ENCODE measurements around the gene GLI1. TPM values are rescaled to one million over a fixed set of nuclear protein-coding genes. Genes with fewer than 3 reads are reported as not detected.
A peak's percentile ranks its signal among the peaks of the same experiment; 100 is the strongest.

Gene GLI1
- total and polyA plus RNA-seq, 4 donors: 0.74 to 5.7 (median 2.1) TPM

DNA sequence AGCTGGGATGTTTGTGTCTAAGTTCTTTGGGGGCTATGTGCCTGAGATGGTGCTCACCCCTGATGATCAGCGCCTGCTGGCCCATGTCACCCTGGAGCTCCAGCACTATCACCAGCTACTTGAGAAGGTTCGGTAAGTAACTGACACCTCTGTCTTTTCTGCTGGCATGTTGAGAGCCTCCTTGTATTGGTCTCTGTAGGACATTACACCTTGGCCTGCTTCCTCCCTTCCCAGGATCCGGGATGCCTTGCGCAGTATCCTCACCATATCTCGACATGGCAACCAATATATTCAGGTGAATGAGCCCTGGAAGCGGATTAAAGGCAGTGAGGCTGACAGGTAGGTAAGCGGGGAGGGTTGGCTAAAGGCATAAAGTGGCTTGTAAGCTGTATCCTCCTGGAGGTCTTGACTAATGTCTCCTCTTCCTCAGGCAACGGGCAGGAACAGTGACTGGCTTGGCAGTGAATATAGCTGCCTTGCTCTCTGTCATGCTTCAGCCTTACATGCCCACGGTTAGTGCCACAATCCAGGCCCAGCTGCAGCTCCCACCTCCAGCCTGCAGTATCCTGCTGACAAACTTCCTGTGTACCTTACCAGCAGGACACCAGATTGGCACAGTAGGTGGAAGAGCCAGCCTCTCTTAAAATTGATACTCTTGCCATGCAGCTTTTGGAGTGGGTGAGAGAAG is 55.3 kb downstream of the GLI1 start:
- H3K36me3 ChIP-seq (ENCODE audit: control insufficient read depth in 4 of 4, insufficient read depth in 4 of 4, low read length in 4 of 4): peaks cover 25 to 51% (median 38%) of the 10 kb centered on the region in 4 donors
- H3K27me3 ChIP-seq (ENCODE audit: control insufficient read depth in 3 of 3, insufficient read depth in 3 of 3, low read length in 2 of 3): no peaks in the 10 kb centered on the region
- WGBS, 2 donors: 87 to 90% methylated on average over 9 of the region's 9 CpGs
- H3K9me3 ChIP-seq (ENCODE audit: control insufficient read depth in 4 of 4, insufficient read depth in 3 of 4, low read length in 3 of 4): no peaks in the 10 kb centered on the region
- TF ChIP-seq, protein P1, sequence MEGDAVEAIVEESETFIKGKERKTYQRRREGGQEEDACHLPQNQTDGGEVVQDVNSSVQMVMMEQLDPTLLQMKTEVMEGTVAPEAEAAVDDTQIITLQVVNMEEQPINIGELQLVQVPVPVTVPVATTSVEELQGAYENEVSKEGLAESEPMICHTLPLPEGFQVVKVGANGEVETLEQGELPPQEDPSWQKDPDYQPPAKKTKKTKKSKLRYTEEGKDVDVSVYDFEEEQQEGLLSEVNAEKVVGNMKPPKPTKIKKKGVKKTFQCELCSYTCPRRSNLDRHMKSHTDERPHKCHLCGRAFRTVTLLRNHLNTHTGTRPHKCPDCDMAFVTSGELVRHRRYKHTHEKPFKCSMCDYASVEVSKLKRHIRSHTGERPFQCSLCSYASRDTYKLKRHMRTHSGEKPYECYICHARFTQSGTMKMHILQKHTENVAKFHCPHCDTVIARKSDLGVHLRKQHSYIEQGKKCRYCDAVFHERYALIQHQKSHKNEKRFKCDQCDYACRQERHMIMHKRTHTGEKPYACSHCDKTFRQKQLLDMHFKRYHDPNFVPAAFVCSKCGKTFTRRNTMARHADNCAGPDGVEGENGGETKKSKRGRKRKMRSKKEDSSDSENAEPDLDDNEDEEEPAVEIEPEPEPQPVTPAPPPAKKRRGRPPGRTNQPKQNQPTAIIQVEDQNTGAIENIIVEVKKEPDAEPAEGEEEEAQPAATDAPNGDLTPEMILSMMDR (IDR thresholded peaks at IDR 0.05; ENCODE audit: control extremely low read depth, extremely low read depth): no peak
- no peak for DNase-seq
- H3K9ac ChIP-seq (ENCODE audit: insufficient read depth in 1 of 2, low read length in 2 of 2): no peak overlapping the region
- H3K4me1 ChIP-seq (ENCODE audit: control insufficient read depth in 5 of 5, insufficient read depth in 5 of 5, low read length in 5 of 5): peaks cover 4 to 19% (median 12%) of the 10 kb centered on the region in 5 donors
- no peak overlapping the region for H3K4me3 ChIP-seq
- H3K27ac ChIP-seq (ENCODE audit: low read depth in 1 of 2, low read length in 1 of 2): peak overlapping the region in 1 of 2 donors; percentile 17
- ATAC-seq (ENCODE audit: insufficient read depth, low FRiP score): no peak

DNA sequence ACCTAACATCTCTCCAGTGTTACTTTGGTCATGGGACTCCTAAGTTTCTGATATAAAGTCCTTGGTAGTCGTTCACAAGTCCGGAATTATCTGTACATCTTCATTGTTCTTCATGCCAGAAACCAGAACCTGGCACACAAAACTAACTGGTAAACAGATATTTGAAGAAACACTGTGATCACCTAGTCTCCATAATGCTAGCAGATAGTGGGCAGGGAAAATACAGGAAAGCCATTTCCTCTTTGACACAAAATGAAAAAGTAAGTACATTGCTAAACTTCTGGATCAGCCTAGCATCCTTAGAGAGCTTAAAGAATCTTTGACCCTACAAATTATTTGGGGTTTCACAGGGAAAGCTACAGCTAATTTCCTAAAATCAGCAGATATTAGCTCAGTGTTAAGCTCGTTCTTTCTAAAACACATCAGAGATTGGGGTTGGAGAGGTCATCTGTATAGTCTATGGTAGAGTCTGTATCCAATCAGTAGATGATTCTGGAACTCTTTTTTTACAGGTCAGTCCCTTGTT is 55.9 kb downstream of the GLI1 start:
- no peak overlapping the region for H3K9ac ChIP-seq (ENCODE audit: insufficient read depth in 1 of 2, low read length in 2 of 2)
- WGBS, 2 donors: 75 to 88% methylated on average over 3 of the region's 3 CpGs
- TF ChIP-seq, protein P1 (IDR thresholded peaks at IDR 0.05; ENCODE audit: control extremely low read depth, extremely low read depth): no peak
- H3K36me3 ChIP-seq (ENCODE audit: control insufficient read depth in 4 of 4, insufficient read depth in 4 of 4, low read length in 4 of 4): peaks cover 25 to 50% (median 35%) of the 10 kb centered on the region in 4 donors
- H3K27me3 ChIP-seq (ENCODE audit: control insufficient read depth in 3 of 3, insufficient read depth in 3 of 3, low read length in 2 of 3): no peaks in the 10 kb centered on the region
- no peaks in the 10 kb centered on the region for H3K9me3 ChIP-seq (ENCODE audit: control insufficient read depth in 4 of 4, insufficient read depth in 3 of 4, low read length in 3 of 4)
- no peak for ATAC-seq (ENCODE audit: insufficient read depth, low FRiP score)
- DNase-seq: no peak
- H3K4me3 ChIP-seq: no peak overlapping the region
- peaks cover 4 to 20% (median 12%) of the 10 kb centered on the region in 5 donors for H3K4me1 ChIP-seq (ENCODE audit: control insufficient read depth in 5 of 5, insufficient read depth in 5 of 5, low read length in 5 of 5)
- H3K27ac ChIP-seq (ENCODE audit: low read depth in 1 of 2, low read length in 1 of 2): no peak overlapping the region

DNA sequence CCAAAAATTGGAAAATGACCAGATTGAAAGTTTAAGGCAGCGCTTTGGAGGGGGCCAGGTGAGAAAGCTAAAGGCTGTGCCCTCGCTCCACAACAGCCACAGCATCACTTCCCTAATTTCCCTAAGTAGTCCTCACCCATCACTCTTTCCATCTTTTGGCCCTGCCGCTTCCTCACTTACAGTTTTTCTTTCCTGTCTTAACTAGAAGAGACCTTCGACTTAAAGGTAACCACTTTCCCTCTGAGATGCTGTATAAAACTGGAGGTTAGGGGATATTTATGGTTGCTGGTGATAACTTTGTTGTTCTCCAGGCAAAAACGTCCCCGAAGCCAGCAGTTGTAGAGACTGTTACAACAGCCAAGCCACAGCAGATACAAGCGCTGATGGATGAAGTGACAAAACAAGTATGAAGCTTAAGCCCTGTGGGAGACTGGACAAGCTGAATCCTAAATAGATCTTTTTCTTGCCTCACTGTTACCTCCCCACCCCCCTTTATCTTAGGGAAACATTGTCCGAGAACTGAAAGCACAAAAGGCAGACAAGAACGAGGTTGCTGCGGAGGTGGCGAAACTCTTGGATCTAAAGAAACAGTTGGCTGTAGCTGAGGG is 56.5 kb downstream of the GLI1 start:
- TF ChIP-seq, protein P1 (IDR thresholded peaks at IDR 0.05; ENCODE audit: control extremely low read depth, extremely low read depth): no peak
- WGBS, 2 donors: 81 to 82% methylated on average over 11 of the region's 11 CpGs
- ATAC-seq (ENCODE audit: insufficient read depth, low FRiP score) (no peak), DNase-seq (peak in 1 of 3 donors; percentile 19)
- Histone ChIP-seq H3K4me1 (ENCODE audit: control insufficient read depth in 5 of 5, insufficient read depth in 5 of 5, low read length in 5 of 5) (peaks cover 4 to 22% (median 12%) of the 10 kb centered on the region in 5 donors), H3K9me3 (ENCODE audit: control insufficient read depth in 4 of 4, insufficient read depth in 3 of 4, low read length in 3 of 4) (no peaks in the 10 kb centered on the region), H3K36me3 (ENCODE audit: control insufficient read depth in 4 of 4, insufficient read depth in 4 of 4, low read length in 4 of 4) (peaks cover 25 to 49% (median 35%) of the 10 kb centered on the region in 4 donors), H3K4me3 (no peak overlapping the region), H3K27me3 (ENCODE audit: control insufficient read depth in 3 of 3, insufficient read depth in 3 of 3, low read length in 2 of 3) (no peaks in the 10 kb centered on the region), H3K27ac (ENCODE audit: low read depth in 1 of 2, low read length in 1 of 2) (no peak overlapping the region), H3K9ac (ENCODE audit: insufficient read depth in 1 of 2, low read length in 2 of 2) (no peak overlapping the region)
